ENCODE results near the gene NEK5.
A peak's percentile ranks its signal among the peaks of the same experiment; 100 is the strongest.
"Not testable (repeated sequence)": the region's sequence is repeated elsewhere in the genome, so short reads cannot be mapped to it uniquely, and the experiment has no call there.

The NEK5 gene

GRCh38 chr13:52053460-52053859 lies 75.4 kb downstream of the NEK5 start:
- DNase-seq = no peak

DNA sequence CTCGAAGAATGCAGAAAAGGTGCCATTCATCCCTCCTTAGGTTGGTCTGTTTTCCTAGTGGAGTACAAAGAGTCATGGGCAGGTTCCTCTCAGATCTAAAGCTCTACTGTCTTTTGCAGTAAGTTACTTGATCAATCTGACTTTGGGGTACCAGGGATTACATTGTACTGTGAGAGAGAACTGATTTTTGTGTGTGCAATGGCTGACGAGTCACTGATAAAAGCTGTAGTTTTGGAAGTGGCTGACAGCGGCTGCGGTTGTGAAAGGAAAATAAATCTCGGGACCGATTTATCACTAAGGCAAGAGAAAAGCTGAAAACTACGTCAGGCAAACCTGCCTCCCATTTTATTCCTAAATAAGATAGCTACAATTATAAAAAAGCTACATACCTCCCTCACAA lies 77.5 kb downstream of the NEK5 start:
- DNase-seq = no peak

GRCh38 chr13:52048516-52048915 lies 80.4 kb downstream of the NEK5 start:
- no peak for DNase-seq

DNA sequence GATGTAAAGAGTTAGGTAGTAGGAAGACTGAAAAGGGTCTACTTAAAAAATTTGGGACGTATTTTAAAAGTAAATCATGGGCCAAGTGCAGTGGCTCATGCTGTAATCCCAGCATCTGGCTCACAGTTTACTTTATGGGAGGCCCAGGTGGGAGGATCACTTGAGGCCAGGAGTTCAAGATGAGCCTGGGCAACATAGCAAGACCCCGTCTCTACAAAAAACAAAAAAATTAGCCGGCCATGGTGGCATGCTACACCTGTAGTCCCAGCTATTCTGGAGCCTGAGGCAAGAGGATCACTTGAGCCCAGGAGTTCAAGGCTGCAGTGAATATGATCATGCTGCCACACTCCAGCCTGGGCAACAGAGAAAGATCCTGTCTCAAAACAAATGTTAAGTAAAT lies 81.4 kb downstream of the NEK5 start:
- no peak for DNase-seq

DNA sequence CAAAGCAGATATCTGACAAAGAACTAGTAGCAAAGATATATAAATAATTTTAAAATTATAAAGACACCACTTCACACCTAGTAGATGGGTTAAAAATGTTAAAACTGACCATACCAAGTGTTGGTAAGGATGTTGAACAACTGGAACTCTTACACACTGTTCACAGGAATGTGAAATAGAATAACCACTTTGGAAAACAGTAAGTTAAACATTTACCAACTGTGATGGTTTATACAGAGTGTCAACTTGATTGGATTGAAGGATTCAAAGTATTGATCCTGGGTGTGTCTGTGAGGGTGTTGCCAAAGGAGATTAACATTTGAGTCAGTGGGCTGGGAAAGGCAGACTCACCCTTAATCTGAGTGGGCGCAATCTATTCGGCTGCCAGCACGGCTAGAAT lies 85.2 kb downstream of the NEK5 start:
- no peak for DNase-seq

GRCh38 chr13:52036037-52036436 lies 92.8 kb downstream of the NEK5 start:
- no peak for DNase-seq

DNA sequence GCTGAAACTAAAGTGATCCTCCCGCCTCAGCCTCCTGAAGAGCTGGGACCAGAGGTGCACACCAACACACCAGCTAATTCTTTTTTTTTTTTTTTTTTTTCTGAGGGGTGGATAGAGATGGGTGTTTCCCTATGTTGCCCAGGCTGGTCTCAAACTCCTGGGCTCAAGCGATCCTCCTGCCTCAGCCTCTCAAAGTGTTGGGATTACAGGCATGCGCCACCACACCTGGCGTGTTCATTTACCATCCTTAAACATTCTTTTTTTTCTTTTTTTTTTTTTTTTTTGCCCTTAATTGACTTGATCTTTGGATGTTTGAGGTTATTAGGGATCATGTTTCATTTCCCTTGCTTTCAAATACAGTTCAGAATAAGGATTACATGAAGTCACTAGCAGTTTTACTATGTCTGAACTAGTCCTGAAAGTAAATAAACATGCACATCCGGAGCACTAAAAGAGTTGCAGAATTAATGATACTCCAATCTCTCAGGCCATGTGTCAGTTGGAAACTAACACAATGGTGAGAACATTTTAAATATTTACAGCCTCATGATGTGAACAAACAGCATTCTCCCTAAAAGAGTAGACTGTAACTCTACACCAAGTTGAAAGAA lies 94.2 kb downstream of the NEK5 start:
- no peak for DNase-seq

GRCh38 chr13:52033039-52033438 lies 95.8 kb downstream of the NEK5 start:
- no peak for DNase-seq

DNA sequence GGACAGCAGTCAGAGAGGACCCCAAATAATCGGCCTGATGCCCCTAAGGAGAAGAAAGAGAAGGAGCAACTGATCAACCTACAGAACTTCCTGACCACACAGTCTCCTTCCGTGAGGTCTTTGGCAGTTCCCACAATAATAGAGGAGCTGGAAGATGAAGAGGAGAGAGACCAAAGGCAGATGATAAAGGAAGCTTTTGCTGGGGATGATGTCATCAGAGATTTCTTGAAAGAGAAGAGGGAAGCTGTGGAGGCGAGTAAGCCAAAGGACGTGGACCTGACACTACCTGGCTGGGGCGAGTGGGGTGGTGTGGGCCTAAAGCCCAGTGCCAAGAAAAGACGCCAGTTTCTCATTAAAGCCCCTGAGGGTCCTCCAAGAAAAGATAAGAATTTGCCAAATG lies 98.5 kb downstream of the NEK5 start:
- DNase-seq = not testable (repeated sequence)

- DNase-seq = no peak
These were observed 99.3 kb downstream of the NEK5 start for GRCh38 chr13:52029569-52029968.

GRCh38 chr13:52027832-52028231 lies 101.0 kb downstream of the NEK5 start:
- no peak for DNase-seq

GRCh38 chr13:52026246-52026626 lies 102.6 kb downstream of the NEK5 start:
- DNase-seq = no peak

DNA sequence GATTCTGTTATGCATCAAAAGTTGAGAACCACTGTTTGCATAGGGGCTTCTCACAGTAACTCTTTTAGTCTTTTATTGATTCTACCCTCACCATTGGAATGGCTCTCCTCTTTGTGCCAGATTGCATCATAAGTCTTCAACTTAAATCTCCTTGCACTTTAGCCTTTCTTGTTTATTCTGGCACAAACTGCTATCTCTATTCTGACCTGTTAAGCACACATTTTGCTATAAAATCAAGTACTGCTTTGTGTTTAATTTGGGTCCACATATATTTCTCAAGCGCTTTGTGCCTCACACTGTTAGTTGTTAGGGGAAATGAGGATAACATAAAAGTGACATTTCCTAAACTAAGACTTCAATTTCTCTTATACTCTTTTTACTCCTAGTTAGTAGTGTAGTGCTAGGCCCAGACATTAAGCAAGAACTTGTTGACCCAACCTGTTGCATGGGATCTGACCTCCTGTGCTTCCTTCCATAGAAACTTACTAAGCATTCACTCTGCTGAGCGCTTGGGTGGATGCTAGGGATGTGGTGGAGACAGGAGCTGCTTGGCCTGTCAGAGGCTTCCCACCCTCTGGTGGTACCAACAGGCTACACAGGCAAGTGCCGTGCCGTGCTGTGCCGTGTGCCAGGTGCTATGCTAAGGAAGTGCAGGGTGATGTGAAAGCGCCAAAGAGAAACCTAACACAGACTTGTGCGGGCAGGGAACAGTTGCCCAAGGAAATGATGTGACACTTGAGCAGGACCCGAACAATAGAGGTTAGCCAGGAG lies 103.2 kb downstream of the NEK5 start:
- DNase-seq = no peak

GRCh38 chr13:52024481-52024880 lies 104.4 kb downstream of the NEK5 start, which contains the start of gene UTP14C:
Gene UTP14C, plus strand, starts transcription at chr13:52024691. Its CDS starts 4,114 bp downstream, at chr13:52028805.
- DNase-seq = no peak

DNA sequence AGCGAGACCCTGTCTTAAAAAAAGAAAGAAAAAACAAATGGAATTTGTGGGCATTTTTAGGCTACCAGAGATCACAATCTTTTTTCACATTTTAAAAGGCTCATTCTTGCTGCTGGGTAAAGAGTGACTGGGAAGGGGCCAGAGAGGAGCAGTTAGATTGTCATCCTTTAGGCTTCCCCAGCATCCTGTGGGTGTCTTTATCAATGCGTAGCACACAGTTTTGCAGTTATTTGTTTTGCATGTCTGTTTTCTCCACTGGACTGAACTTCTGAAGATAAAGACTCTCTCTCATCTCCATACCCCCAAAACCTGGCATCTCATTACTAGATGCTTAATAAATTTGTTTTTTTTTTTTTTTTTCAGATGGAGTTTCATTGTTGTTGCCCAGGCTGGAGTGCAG lies 106.5 kb downstream of the NEK5 start:
- DNase-seq = no peak

DNA sequence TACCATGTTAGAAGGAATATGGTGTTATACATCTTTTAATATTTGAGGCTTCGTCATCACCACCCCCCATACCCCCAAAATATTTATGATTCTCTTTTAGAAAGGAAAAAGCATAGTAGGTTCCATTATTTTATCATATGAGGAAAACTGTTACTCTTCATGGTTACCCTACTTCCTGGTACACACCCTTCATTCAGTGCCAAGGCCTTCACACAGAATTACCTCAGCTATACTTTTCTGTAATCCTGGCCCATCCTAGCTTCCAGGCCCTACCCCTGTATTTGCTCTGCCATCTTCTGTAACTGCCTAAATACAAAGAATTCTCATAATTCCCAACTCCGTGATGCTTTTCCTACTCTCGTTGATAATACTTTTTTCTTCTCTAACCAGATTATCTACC lies 108.7 kb downstream of the NEK5 start:
- no peak for DNase-seq

DNA sequence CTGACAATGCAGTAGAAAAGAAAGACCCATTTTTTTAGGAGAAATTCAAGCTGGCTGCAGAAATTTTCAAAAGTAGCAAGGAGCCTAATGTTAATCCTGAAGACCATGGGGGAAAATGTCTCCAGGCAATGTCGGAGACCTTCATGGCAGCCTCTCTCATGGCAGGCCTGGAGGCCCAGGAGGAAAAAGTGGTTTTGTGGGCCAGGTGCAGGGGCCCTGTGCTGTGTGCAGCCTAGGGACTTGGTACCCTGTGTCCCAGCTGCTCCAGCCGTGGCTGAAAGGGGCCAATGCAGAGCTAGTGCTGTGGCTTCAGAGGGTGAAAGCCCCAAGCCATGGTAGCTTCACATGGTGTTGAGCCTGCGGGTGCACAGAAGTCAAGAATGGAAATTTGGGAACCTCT lies 112.6 kb downstream of the NEK5 start:
- no peak for DNase-seq

- DNase-seq = no peak
These were observed 116.4 kb downstream of the NEK5 start for GRCh38 chr13:52012512-52012836.

- peak; percentile 100 for DNase-seq
These were observed 117.0 kb downstream of the NEK5 start, which contains the start of gene ALG11 for GRCh38 chr13:52011632-52012511. Gene ALG11, plus strand, starts transcription at chr13:52012398. Its CDS starts 21 bp downstream, at chr13:52012419.

DNA sequence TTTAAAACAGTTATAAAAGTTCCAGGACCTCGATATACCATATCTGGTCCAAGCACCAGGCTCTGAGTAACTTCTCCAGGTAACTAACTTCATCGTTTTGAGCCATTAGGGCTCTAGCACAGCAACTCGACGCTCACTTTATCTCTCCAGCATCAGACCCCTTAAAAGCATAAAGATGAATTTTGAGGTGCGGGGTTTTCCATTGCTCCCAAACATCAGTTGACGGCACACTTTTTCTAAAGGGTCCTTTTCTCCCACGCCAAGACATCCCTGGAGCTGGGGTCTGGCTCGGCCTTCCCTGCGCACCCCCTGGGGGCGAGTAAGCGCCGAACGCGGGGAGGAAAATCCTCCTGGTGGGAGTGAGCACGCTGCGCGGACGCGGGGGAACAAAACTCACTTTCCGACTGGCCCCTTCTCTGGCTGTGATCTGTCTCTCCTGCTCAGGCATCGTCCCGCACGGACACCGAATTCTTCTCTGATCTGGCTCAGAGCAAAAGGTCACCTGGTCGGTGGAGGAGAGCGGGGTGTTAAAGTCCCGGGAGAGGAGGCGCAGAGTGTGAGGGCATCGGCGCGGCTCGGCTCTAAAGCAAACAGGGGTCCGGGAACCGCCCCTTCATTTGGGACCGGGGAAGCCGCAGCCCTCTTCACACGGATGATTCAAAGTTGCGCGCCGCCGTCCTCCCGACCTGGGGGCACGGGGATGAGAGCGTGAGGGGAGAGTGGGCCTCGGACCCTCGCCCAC lies 117.8 kb downstream of the NEK5 start, which contains the start of gene ATP7B:
TSS of gene ATP7B (minus strand) at position 561 of the 742 bp plus-strand sequence. CDS start at position 448, 113 bp downstream.
- DNase-seq = peak; percentile 15

- DNase-seq = no peak
These were observed 118.9 kb downstream of the NEK5 start for GRCh38 chr13:52009946-52010345.

- DNase-seq = no peak
These were observed 122.2 kb downstream of the NEK5 start for GRCh38 chr13:52006523-52007245.

Measured in CD4-positive, alpha-beta T cell treated with Interleukin-10 for 1 hour (primary cell).